ENCODE measurements around the gene ARAP2. TPM values are rescaled to one million over a fixed set of nuclear protein-coding genes. Genes with fewer than 3 reads are reported as not detected.

ARAP2 gene
- polyA plus RNA-seq, 5 donors: 2.8 to 6.6 (median 5.0) TPM

- no peak for DNase-seq
These were observed 26.2 kb downstream of the ARAP2 start for GRCh38 chr4:36218121-36218520.

GRCh38 chr4:36215627-36216026 lies 28.7 kb downstream of the ARAP2 start:
- no peak for DNase-seq

GRCh38 chr4:36214735-36215485 lies 29.4 kb downstream of the ARAP2 start:
- no peak for DNase-seq

- no peak for DNase-seq
These were observed 30.3 kb downstream of the ARAP2 start for GRCh38 chr4:36213977-36214376.

- DNase-seq: no peak
These were observed 33.2 kb downstream of the ARAP2 start for GRCh38 chr4:36211084-36211483.

GRCh38 chr4:36209941-36210649 lies 34.2 kb downstream of the ARAP2 start:
- no peak for DNase-seq

GRCh38 chr4:36208893-36209473 lies 35.3 kb downstream of the ARAP2 start:
- DNase-seq: no peak

GRCh38 chr4:36207831-36208520 lies 36.3 kb downstream of the ARAP2 start:
- DNase-seq: no peak

GRCh38 chr4:36207367-36207766 lies 36.9 kb downstream of the ARAP2 start:
- DNase-seq: no peak

GRCh38 chr4:36206603-36207311 lies 37.6 kb downstream of the ARAP2 start:
- no peak for DNase-seq

GRCh38 chr4:36206012-36206411 lies 38.3 kb downstream of the ARAP2 start:
- DNase-seq: no peak

GRCh38 chr4:36198861-36199260 lies 45.5 kb downstream of the ARAP2 start:
- no peak for DNase-seq

GRCh38 chr4:36198068-36198808 lies 46.1 kb downstream of the ARAP2 start:
- DNase-seq: no peak

- DNase-seq: no peak
These were observed 46.8 kb downstream of the ARAP2 start for GRCh38 chr4:36197501-36197900.

- DNase-seq: no peak
These were observed 48.0 kb downstream of the ARAP2 start for GRCh38 chr4:36196145-36196913.

GRCh38 chr4:36192922-36193321 lies 51.4 kb downstream of the ARAP2 start:
- no peak for DNase-seq

- no peak for DNase-seq
These were observed 54.6 kb downstream of the ARAP2 start for GRCh38 chr4:36189511-36190226.

GRCh38 chr4:36187723-36188333 lies 56.5 kb downstream of the ARAP2 start:
- DNase-seq: peak in 1 of 2 donors; percentile 15

Data from right lung (tissue), 5 donors.